Hematopoietic multipotent progenitor cell treated with erythropoietin and hydrocortisone succinate and interleukin-3 and kit ligand, for 4 days (in vitro differentiated cells): Measurements from ENCODE around the gene LRRC30.
"Not testable (repeated sequence)": the region's sequence is repeated elsewhere in the genome, so short reads cannot be mapped to it uniquely, and the experiment has no call there.

Experiments used
- DNase-seq: peaks from one replicate; pipeline ENCODE4 v3.0.0-alpha.2; 2015

LRRC30 gene

DNA sequence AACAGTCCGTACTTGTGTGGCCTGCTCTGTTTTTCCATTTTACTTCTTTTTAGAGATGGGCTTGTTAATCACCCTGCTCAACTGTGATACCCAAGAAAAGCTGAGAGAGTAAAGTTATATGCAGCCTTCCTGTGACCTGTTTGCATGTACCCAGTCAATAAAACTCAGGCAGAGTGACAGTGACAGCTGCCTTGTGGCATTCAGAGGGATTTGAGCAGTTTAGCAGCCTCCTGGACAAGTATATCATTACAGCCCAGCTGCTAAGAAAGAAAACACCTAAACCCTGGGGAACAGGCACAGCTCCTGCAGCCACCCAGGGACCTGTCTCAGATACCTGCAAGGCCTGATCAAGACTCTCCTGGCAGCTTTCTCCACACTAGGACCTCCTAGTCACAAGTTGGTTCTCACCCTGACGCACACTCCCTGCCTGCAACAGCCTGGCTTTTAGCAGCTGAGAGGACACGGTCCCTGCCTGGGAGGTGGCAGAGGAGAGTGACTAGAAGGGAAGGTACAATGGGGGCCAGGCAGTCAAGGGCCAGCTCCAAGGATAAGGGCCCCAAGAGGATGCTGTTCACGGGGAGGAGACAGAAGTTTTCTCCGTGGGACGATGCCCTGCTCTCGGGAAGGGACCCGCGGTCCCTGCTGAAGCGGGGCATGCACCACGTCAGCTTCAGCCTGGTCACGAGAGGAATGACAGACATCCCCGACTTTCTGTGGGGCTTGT lies at the start of gene LRRC30:
Gene LRRC30, plus strand, starts transcription at position 464 of the 724 bp plus-strand sequence. Its CDS starts 50 bp downstream, at position 514.
- no peak for DNase-seq

DNA sequence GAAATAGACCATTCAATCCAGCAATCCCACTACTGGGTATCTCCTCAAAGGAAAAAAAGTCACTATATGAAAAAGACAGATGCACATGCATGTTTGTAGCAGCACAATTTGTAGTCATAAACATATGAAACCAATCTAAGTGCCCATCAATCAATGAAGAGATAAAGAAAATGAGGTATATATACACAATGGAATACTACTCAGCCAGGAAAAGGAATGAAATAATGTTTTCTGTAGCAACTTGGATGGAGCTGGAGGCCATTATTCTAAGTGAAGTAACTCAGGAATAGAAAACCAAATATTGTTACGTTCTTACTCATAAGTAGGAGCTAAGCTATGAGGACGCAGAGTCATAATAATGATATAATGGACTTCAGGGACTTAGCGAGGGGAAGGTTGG lies 45.2 kb upstream of the LRRC30 start:
- no peak for DNase-seq

DNA sequence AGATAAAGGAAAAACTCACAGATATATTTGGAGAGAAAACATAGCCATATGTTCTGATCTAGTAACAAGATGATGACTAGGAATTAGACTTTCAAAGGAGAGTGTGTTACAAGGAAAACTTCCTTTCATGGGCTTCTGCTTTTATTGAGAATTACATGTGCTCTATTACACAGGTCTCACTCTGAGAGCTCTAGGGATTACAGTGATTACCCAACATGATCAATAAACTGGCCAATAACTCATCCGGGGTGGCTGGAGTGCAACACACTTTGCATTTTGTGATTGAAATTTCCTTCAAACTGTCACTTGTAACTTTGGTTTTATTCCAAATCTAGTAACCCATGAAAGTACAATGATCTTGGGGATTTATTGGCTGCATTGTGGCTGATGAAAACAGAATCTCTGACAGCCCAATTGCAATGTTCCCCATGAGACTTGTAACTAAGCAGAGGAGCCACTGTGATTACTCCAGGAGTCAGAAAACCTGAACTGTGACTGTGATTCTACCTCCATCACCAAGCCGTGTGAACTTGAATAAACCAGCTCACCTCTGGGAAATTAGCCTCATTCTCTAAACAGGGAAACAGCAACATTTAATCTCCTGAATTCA lies 40.2 kb upstream of the LRRC30 start:
- no peak for DNase-seq

DNA sequence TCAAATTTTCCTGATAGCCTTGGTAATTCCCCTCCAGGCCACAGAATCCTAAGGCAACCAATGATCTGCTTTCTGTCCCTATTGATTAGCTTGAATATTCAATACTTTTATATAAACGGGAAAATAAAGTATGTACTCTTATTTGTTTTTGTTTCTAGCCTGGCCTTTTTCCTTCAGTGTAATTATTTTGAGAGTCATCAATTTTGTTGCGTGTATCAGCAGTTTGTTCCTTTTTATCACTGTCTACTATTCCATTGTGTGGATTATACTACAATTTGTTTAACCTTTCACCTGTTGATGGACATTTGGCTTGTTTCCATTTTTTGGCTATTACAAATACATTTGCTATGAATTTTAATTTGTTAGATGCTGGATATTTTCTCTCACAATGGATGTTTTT lies 39.2 kb upstream of the LRRC30 start:
- no peak for DNase-seq

- DNase-seq = no peak
These were observed 35.6 kb upstream of the LRRC30 start for GRCh38 chr18:7195266-7195665.

GRCh38 chr18:7196421-7196820 lies 34.5 kb upstream of the LRRC30 start:
- no peak for DNase-seq

DNA sequence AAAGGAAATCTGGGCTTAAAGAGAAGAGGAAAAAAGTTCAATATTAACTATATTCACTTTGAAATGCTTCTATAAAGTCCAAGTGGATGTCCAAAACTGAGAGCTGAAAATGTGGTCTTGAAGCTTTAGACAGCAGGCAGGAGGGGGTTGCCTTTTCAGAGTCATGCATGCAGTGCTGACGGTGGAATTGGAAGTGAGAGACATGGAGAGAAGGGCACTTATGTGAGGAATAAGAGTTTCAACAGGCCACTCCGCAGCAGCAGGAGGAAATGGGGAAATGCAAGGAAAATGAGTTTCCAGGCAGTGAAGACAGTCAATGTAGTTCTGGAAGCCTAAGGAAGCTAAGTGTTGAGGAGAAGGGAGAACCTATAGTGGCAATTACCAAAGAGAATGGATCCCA lies 33.0 kb upstream of the LRRC30 start:
- no peak for DNase-seq

GRCh38 chr18:7198326-7198725 lies 32.6 kb upstream of the LRRC30 start:
- DNase-seq = no peak

GRCh38 chr18:7201096-7201495 lies 29.8 kb upstream of the LRRC30 start:
- no peak for DNase-seq

- DNase-seq = no peak
These were observed 28.7 kb upstream of the LRRC30 start for GRCh38 chr18:7202169-7202568.

GRCh38 chr18:7203601-7204000 lies 27.3 kb upstream of the LRRC30 start:
- not testable (repeated sequence) for DNase-seq

DNA sequence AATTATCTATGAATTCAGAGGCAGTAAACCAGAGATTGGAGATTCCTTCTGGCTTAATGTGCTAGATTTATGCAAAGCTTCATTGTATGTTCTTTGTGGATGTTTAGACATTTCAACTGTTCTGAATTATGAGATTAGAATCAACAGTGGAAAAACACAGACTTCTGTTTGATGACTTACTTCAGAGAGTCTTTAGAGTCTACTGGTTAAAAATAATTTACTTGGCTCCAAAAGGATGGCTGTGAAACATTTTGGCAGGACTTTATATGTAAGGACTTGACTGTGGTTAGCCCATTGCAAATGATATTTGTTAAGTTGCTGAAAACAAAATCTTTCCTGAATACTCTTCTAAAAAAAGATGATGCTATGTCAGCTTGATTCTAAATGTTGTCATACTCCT lies 25.5 kb upstream of the LRRC30 start:
- no peak for DNase-seq

DNA sequence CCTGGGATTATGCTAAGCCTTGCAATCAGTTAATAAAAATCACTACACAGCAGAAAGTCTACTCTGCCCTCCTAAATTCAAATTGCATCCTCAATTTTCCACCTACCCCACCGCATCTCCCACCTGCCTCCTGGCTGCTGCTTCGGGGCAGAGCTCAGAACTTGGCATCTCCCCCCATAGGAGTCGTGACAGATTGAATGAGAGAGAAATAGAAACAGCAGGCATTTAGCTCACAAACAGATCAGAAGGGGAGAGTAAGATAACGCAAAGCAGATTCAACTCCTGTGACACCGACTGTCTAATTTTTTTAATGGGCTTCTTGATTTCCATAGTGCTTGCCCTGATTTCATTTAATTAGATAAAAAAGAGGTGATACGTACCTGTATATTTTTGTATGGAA lies 24.7 kb upstream of the LRRC30 start:
- no peak for DNase-seq

- no peak for DNase-seq
These were observed 23.4 kb upstream of the LRRC30 start for GRCh38 chr18:7207366-7207915.

GRCh38 chr18:7221424-7222155 lies 9.3 kb upstream of the LRRC30 start:
- peak; percentile 67 for DNase-seq

DNA sequence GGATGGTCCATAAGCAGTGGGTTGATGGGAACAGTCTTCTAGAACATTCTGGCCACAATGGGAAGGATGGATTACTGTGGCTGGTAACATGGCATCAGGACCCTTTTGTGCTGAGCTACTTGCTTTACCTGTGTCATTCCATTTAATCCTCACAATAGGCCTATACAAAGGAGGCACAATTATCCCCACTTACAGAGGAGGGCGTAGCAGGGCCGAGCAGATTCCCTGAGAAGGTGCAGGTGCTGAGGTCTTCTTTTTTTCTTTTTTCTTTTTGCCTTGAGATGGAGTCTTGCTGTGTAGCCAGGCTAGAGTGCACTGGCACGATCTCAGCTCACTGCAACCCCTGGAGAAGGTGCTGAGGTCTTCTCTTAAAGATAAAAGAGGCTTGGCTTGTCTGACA lies 6.7 kb upstream of the LRRC30 start:
- no peak for DNase-seq

- no peak for DNase-seq
These were observed 1.3 kb downstream of the LRRC30 start for GRCh38 chr18:7232218-7232617.

DNA sequence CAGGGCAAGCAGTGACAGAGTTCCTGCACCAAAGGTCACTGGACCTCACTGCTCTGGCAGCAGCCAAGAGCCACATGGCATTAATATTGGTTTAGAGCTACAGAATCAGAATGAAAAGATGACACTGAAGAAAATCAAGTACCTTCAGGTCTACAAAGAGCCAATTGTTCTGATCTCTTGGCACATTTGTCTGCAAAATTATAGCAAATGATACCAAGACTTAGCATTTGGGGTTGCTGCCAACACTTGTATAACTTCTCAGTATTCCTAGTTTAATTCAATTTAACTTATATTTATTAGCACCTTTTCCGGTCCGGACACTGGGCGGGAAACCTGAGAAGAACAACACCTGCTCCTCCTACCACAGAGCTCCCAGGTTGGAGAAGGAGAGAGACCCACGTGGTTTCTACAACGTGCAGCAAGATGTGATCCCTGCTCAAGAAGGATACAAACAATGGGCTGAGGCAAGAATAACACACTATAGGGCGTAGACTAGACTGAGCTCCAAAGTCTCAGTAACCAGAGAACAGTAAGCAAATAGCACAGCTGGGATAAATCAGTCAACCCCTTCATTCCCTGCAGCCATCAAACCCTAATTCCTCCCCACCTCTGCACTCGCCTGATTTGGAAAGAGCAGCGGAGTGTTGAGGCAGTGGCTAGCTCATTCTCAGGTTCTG lies 2.4 kb downstream of the LRRC30 start:
- no peak for DNase-seq

GRCh38 chr18:7234091-7234490 lies 3.2 kb downstream of the LRRC30 start:
- DNase-seq = no peak

DNA sequence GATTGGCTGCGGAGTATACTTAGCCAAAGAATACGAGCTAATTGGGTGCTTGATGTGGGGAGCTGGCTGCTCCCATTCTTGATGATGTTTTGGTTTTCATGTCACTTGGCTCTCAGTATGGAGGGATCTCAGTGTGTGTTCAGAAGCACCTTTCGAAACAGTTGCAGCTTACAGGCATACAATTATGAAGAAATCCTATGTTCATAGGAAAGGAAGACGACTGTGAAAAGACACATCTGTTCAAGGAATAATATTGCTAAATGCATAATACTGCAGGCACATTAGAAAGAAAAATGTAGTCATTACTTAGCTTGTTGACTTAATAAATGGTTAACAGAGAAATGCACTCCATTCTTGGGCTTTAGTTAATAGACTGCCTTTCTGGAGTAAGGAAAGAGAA lies 4.1 kb downstream of the LRRC30 start:
- no peak for DNase-seq

DNA sequence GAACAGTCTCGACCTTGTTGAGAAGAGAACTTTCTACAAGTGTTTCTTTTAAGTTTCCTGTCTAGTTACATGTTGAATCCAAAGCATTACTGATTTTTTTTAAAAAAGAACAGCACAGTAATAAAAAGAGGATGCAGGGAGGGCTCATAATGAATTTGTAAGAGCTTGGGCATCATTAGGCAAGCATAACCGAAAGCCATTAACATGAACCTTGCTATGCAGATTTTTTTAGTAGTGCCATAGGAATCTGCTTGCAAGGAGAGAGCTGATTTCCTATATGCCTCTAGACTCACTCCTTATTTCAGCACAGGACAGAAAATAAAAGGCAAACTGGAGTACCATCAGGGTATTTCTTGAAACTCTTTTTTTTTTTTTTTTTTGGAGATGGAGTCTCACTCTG lies 5.2 kb downstream of the LRRC30 start:
- DNase-seq = no peak

DNA sequence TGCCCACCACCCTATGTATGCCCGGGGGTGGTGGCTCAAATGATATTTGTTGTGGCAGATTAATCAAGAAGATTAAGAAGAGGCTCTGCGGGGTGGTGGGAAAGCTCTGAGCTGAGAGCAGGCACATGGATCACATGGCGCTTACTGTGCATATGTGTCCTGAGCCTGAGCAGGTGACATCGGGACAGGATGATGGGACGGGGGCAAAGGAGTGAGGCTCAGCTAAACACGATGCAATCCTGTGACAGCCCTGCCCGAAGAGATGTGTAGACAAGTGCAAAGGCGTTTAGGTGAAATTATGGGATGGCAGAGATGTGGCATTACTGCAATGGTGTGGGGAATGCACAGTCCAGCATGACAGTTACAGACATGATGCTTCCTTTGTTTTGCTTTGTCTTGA lies 6.0 kb downstream of the LRRC30 start:
- no peak for DNase-seq

DNA sequence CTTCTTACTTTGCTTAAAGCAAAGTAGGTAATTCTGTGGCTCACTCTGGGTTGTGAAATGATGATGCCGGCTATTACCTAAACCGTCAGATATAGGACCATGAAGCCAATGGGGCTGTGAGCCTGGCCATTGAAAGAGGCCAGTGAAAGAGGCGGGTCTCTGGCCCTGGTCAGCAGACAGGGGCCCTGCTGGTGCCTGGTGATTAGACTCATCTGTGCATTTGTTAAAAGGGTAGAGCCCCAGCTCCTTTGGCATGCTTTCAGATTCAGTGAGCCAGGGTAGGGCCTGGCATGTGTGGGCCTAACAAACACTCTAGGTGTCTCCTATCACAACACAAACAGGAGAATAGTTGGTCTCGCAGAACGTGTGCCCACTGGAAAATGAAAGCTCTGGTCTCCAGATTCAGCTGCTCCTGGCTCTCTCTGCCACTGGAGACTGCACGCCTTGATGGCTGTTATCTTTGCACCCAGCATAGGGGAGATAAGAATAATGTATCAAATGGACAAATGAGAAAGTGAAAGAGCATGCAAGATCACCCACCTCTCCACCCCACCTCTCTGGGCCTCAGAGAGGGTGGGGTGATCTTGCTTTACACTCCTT lies 6.9 kb downstream of the LRRC30 start:
- DNase-seq = peak; percentile 17
